CD4-positive, alpha-beta T cell treated with Interleukin-4 for 4 hours (primary cell): ENCODE results near the gene CRIM1.

ENCODE experiments used
- DNase-seq: peaks from one replicate; pipeline ENCODE4 v3.0.0-alpha.2; 2020

Gene CRIM1

DNA sequence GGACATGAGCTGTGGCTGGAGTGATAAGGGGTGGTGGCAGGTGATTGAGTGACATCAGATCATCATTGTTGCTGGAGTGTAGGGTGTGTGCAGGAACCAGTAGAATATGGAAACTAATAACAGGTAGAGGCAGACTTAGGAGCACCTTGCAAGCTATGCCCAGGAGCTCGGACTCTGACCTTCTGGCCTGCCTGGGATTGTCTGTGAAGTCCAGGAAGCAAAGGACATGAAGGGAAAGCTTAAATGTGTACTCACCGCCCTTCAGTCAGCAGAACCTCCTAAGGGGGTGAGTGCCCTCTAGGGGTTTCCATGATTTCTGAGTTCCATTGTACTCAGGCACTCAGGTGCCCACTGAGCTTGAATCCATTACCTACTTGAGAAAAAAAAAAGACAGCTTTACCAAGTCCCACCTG is 104.2 kb downstream of the CRIM1 start:
- no peak for DNase-seq

DNA sequence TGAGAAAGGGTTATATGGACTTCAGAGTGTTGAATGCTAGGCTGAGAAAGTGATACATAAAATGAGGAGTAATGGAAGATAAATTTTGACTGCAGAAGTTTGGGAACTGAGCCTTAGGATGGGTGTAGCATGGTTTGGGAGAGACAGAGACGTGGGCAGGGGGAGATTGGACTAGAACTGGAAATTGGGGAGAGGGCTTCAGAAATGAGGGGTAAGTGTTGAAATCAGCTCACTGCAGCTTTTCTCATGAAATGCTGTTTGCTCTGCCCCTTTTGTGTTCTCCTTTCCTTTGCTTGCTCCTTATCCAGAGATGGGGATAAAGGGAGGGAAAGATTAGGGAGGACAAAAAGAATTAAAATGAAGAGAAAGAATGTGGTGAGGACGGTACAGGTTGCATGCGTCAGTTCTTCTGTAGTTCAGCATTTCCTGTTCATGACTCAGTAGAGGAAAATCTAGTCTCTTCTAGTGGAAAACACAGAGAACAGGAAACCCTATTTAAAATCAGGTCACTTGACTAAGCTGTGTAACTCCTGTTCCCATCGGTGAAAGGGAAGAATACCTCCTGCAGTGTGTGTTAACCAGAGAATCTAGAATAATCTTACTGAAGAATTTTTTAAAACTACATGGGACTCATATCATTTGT is 105.6 kb downstream of the CRIM1 start:
- peak; percentile 21 for DNase-seq

DNA sequence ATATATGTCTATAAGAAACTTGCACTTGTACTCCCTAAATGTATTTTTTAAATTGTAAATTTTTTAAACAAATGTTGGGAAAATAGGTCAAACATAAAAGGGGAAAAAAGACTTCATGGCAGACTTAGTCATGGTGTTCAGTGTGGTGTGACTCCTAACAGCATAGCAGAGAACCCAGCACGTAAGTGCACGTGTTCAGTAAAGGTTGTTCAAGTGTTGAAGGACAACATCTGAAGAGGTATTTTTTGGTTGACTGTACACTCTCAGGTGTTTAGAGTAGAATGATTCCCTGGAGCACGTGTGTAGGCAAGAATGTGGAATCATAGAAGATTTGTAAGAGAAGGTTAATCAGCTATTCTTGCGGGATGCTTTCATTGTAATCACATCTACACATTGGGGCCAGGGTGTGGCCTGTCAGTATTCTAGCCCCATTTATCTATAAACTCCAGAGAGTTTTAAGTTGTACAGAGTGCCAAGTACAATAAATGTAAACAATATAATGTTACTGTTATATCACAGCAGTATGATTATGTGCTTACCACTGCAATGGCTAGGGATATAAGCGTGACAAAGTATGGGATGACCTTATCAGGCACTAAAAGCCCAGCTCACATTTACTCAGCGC is 106.8 kb downstream of the CRIM1 start:
- no peak for DNase-seq

- no peak for DNase-seq
Measured at GRCh38 chr2:36463365-36463764, 107.8 kb downstream of the CRIM1 start.

DNA sequence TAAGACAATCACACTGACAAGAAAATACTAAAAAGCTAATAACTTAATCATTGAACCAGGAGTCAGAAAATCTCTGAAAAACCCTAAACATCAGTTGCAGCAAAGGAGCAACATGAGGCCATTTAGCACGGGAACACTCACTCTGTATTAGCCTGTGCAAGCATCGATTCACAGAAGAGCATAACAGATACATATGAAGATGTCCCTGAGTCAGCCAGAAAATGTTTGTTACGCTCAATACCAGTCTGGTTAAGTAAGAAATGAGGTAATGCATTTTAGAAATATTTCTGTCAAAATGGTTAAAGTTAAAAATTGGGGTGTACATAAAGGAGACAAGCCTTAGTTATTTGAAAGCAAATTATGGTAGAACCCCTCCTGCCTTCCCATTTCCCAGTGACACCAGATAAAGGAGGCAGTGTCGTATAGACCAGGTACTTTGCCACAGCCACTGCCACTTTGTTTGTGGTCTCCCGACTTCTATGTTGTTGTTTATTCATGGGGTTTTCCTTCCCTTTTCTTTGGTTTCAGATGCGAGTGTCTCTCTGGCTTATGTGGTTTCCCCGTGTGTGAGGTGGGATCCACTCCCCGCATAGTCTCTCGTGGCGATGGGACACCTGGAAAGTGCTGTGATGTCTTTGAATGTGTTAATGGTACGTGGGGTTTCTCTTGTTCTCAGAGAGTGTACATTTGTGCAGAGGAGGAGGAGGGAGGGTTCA is 108.6 kb downstream of the CRIM1 start:
- no peak for DNase-seq

GRCh38 chr2:36466135-36466534 is 110.6 kb downstream of the CRIM1 start:
- no peak for DNase-seq

DNA sequence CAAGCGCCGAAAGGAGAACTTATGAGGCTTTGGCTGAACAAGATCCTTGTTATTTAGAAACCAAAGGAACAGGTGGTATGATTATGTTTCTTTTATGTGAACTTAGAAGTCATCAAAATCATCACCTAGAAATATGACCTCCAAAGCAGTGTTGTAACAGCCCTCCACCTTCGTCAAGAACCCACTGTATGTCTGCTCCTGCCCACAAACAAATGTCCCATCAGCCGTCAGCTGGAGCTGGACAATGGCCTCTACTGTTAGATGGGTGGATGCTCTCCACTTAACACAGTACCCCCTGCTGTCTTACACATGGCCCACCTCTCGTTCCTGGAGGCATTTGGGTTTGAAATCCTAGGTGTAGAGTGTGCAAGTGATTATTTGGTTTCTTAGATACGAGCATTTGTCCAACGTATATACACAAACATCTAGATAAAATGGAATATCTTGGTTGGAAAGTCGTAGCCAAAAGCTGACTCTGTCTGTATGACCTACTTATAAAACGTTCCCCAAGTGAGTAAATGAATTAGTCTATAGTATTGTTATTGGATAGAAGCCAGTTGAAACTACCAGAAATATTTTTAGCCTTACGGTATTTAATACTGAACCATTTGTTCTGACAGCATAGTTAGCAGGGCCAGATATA is 113.0 kb downstream of the CRIM1 start:
- no peak for DNase-seq

- no peak for DNase-seq
Measured at GRCh38 chr2:36469106-36469477, 113.5 kb downstream of the CRIM1 start.

- no peak for DNase-seq
Measured at GRCh38 chr2:36469710-36470109, 114.1 kb downstream of the CRIM1 start.

DNA sequence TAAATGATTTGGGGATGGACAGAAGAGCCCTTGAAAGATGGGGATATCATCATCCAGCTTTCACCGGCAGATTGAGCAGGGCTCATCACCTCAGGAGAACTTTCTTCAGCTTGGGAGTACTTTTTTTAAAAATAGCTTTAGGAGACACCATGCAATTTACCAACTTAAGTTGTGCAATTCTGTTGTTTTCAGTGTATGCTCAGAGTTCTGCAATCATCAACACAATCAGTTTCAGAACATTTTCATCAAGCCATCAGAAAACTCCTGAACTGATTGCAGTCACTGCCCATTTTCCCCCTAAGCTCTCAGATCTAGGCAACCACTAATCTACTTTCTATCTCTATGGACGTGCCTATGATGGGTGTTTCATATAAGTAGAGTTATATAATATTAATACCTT is 117.7 kb downstream of the CRIM1 start:
- DNase-seq, result no peak

GRCh38 chr2:36476411-36476810 is 120.8 kb downstream of the CRIM1 start:
- DNase-seq, result no peak

GRCh38 chr2:36477315-36477714 is 121.7 kb downstream of the CRIM1 start:
- no peak for DNase-seq

DNA sequence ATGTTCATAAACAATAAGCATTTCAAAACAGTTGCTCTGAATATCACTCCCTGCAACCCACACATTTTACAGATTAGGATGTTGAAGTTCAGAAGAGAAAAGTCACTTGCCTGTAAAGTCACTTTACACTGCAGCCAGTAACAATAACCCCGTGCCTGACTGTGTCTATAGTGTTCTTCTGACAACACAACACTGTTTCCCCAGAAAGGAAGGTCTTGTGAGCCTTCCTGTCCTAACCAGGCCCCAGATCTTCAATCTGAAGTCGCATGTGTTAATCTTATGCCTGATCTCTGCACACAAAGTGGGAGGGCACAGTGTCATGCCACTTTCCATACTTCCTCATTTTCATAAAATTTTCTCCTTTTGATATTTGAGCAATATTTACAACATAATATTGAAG is 122.2 kb downstream of the CRIM1 start:
- DNase-seq, result no peak

DNA sequence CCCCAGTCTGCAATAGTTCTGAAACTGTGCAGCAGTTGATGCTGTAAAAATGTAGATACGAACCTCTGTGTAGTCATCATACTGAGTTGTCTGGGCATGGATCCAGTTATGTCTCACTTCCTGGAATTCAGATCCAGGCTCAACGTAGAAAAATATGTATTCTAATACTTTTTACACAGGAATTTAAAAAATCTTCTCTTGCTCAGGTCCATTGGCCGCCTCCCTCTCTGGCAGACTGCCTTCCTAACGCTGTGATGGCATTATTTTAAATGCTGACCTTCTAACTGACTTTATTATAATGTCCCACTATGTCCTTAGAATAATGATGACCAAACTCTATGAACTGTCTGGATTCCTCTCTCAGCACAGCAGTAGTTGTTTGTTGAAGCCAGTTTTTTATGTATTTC is 122.8 kb downstream of the CRIM1 start:
- DNase-seq, result no peak

- no peak for DNase-seq
Measured at GRCh38 chr2:36478999-36479398, 123.4 kb downstream of the CRIM1 start.

DNA sequence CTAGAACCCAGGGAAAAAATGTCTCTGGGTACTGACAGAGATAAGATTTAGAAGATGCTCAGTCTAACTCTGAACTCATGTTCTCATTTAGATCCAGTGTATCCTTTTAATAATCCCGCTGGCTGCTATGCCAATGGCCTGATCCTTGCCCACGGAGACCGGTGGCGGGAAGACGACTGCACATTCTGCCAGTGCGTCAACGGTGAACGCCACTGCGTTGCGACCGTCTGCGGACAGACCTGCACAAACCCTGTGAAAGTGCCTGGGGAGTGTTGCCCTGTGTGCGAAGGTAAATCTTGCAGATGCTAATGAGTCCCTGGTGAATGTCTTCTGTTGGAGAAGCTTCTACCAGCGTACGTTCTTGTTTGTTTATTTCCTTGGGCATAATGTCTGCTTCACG is 123.8 kb downstream of the CRIM1 start:
- DNase-seq, result no peak

GRCh38 chr2:36480028-36480427 is 124.5 kb downstream of the CRIM1 start:
- DNase-seq, result no peak

GRCh38 chr2:36480636-36481035 is 125.1 kb downstream of the CRIM1 start:
- DNase-seq, result no peak

- no peak for DNase-seq
Measured at GRCh38 chr2:36481709-36482108, 126.1 kb downstream of the CRIM1 start.

GRCh38 chr2:36482576-36483214 is 127.1 kb downstream of the CRIM1 start:
- DNase-seq, result no peak

DNA sequence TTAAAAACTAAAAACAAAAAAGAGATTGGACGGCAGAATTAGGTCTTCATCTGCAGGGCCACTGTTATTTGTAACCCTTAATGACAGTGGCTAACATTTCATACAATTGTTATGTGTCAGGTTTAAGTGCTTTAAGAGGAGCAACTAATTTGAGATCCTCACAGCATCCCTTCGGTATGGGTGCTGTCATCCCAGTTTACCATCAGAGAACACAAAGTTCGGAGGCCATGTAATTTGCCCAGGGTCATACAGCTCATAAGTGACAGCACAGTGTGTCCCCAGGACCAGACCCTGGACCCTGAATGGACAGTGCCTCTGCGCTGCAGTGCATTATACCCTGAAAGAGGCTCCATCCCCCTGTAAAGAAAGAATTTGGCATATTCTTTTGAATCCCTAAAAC is 127.7 kb downstream of the CRIM1 start:
- no peak for DNase-seq

- no peak for DNase-seq
Measured at GRCh38 chr2:36484454-36484853, 128.9 kb downstream of the CRIM1 start.

DNA sequence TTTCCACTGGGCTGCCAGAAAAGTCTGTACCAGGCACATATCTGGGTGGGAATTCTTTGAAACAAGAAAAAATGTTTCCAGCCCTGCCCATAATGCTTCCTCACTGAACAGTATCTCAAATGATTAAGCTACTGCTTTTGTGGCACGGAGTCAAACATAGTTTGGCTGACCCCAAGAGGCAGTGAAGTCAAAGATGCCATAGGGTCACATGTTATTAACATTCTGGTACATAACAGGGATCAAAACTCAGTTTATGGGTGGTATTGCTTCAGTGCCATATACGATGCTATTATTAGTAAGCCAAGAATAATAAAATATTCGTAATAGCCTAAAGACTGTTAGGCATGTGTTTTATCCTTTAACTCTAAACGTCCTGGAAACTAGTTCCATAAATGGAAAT is 129.9 kb downstream of the CRIM1 start:
- no peak for DNase-seq
